ENCODE results near the gene CDC45.

- TF ChIP-seq CTCF (optimal IDR thresholded peaks at IDR 0.05 in 1 of 3, IDR thresholded peaks at IDR 0.05 in 1 of 3, conservative IDR thresholded peaks at IDR 0.05 in 1 of 3; ENCODE audit: extremely low read depth in 1 of 3, insufficient read depth in 2 of 3, low read length in 3 of 3) = no peak
- no peak for TF ChIP-seq EZH2 (IDR thresholded peaks at IDR 0.05; ENCODE audit: low read length)
Measured at GRCh38 chr22:19530751-19531150, 51.0 kb downstream of the CDC45 start.
